GM12878 (cell line): ENCODE data around the gene FARSB. TPM values are rescaled to one million over a fixed set of nuclear protein-coding genes. Genes with fewer than 3 reads are reported as not detected.
A peak's percentile ranks its signal among the peaks of the same experiment; 100 is the strongest.

ENCODE experiments used
- ATAC-seq: fragments of 200-7000 bp; cut with Tn5 transposase; 3 replicates; pipeline ENCODE4 v1.9.1; 2020; ENCODE audit warnings: mild to moderate bottlenecking, moderate library complexity
- Bru-seq: library from RNA; stranded (reverse); fragments of 400-500 nt; gene quantifications from one replicate; lab custom pipeline; 2021; lab: Mats Ljungman, UMichigan
- BruChase-seq, 2 experiments: library from RNA; stranded (reverse); fragments of 400-500 nt; gene quantifications; one replicate each; lab custom pipeline; 2021; lab: Mats Ljungman, UMichigan
- BruUV-seq: library from RNA; stranded (reverse); fragments of 400-500 nt; replicated peaks from 2 replicates; lab custom pipeline; 2021; lab: Mats Ljungman, UMichigan
- CTCF ChIA-PET: fragments of 300-600 bp; sonication (Branson Sonifier 250); formaldehyde crosslinking; extraction: SDS; loops from one replicate; lab custom pipeline; 2021; ENCODE audit warnings: inconsistent platforms; lab: Yijun Ruan, JAX
- POLR2A ChIA-PET: fragments of 350-600 bp; formaldehyde crosslinking; extraction: SDS; loops from one replicate; lab custom pipeline; 2021; ENCODE audit warnings: inconsistent platforms; lab: Charles Lee
- RAD21 ChIA-PET: fragments of 300-600 bp; sonication (Branson Sonifier 250); formaldehyde crosslinking; loops from one replicate; lab custom pipeline; 2023; ENCODE audit warnings: antibody characterized with exemption; ENCODE audit not compliant: unreplicated experiment; lab: Charles Lee
- SMC1A ChIA-PET: fragments of 300-600 bp; sonication (Branson Sonifier 250); formaldehyde crosslinking; loops from one replicate; lab custom pipeline; 2023; ENCODE audit not compliant: unreplicated experiment, uncharacterized antibody; lab: Charles Lee
- DNase-seq: peaks from one replicate; pipeline ENCODE4 v3.0.0-alpha.2; 2011; ENCODE audit warnings: low read depth, low spot score
- FAIRE-seq: peaks from 3 replicates; lab custom pipeline; 2011; peaks lifted over from hg19 to GRCh38; lab: Jason Lieb, UNC
- H2AFZ ChIP-seq: 2 replicates; pipeline ENCODE4 v1.6.0; 2011; ENCODE audit warnings: low read depth, low read length, control low read depth; ENCODE audit not compliant: control insufficient read depth
- H3K27ac ChIP-seq: 2 replicates; pipeline ENCODE4 v1.5.1; 2011; ENCODE audit warnings: control low read depth; ENCODE audit not compliant: control insufficient read depth, insufficient read depth
- H3K27me3 ChIP-seq, 2 experiments: replicated peaks in 1 of 2; 2 replicates each; pipeline versions ENCODE4 v1.6.0 to v1.6.1; 2011; ENCODE audit warnings: low read length in 1 of 2; ENCODE audit not compliant: control insufficient read depth in 2 of 2, insufficient read depth in 2 of 2
- H3K36me3 ChIP-seq, 2 experiments: 2 replicates each; pipeline ENCODE4 v1.5.1; 2011; ENCODE audit warnings: low read length in 1 of 2; ENCODE audit not compliant: control insufficient read depth in 2 of 2, insufficient read depth in 2 of 2
- H3K4me1 ChIP-seq: 2 replicates; pipeline ENCODE4 v1.6.1; 2011; ENCODE audit warnings: mild to moderate bottlenecking, low read length, moderate library complexity, mixed read lengths; ENCODE audit not compliant: control insufficient read depth, insufficient read depth
- H3K4me2 ChIP-seq: 2 replicates; pipeline ENCODE4 v1.6.0; 2011; ENCODE audit warnings: control low read depth; ENCODE audit not compliant: control insufficient read depth, insufficient read depth
- H3K4me3 ChIP-seq: fragments of 200-600 bp; sonication (generic); 2 replicates; pipeline ENCODE4 v1.5.1; 2016
- H3K79me2 ChIP-seq: 2 replicates; pipeline ENCODE4 v1.6.0; 2011; ENCODE audit warnings: low read length; ENCODE audit not compliant: control insufficient read depth, insufficient read depth
- H3K9ac ChIP-seq: 2 replicates; pipeline ENCODE4 v1.8.0; 2011; ENCODE audit warnings: low read length, control low read depth, mixed read lengths; ENCODE audit not compliant: control insufficient read depth, insufficient read depth
- H3K9me3 ChIP-seq: replicated peaks from 3 replicates; pipeline ENCODE4 v1.5.1; 2011; ENCODE audit warnings: mild to moderate bottlenecking, low read length; ENCODE audit not compliant: control insufficient read depth, insufficient read depth
- H4K20me1 ChIP-seq: 2 replicates; pipeline ENCODE4 v1.6.0; 2011; ENCODE audit not compliant: control insufficient read depth, insufficient read depth
- CHD2 ChIP-seq: IDR thresholded peaks from 2 replicates; pipeline ENCODE4 v1.6.1; 2011; ENCODE audit warnings: low read depth, low read length, improper control_type of control experiment, borderline replicate concordance
- CREM ChIP-seq: IDR thresholded peaks from 2 replicates; pipeline ENCODE4 v1.6.1; 2014; ENCODE audit warnings: antibody characterized with exemption, low read depth
- IRF3 ChIP-seq: fragments of 450-650 bp; IDR thresholded peaks from 2 replicates; pipeline ENCODE4 v1.6.1; 2014; ENCODE audit warnings: mild to moderate bottlenecking
- LARP7 ChIP-seq: fragments of 450-650 bp; IDR thresholded peaks from 2 replicates; pipeline ENCODE4 v1.6.1; 2017; ENCODE audit warnings: mild to moderate bottlenecking
- PML ChIP-seq: IDR thresholded peaks from 2 replicates; pipeline ENCODE4 v1.6.1; 2012; ENCODE audit warnings: low read length, inconsistent platforms
- PRDM15 ChIP-seq: fragments of 450-650 bp; formaldehyde crosslinking; IDR thresholded peaks from 2 replicates; pipeline ENCODE4 v1.4.0; 2020; ENCODE audit warnings: mild to moderate bottlenecking, moderate library complexity
- RCOR1 ChIP-seq: conservative IDR thresholded peaks from 2 replicates; pipeline ENCODE4 v1.6.1; 2012; ENCODE audit warnings: low read depth, low read length, improper control_type of control experiment
- SP1 ChIP-seq: IDR thresholded peaks from one replicate; pipeline ENCODE4 v1.6.1; 2011; ENCODE audit warnings: low read depth, low read length
- ZBED1 ChIP-seq: IDR thresholded peaks from 2 replicates; pipeline ENCODE4 v1.6.1; 2016; ENCODE audit warnings: borderline replicate concordance
- ZBTB4 ChIP-seq: fragments of 450-650 bp; formaldehyde crosslinking; IDR thresholded peaks from 2 replicates; pipeline ENCODE4 v1.4.0; 2022; ENCODE audit warnings: mild to moderate bottlenecking, moderate library complexity
- WGBS: methylation state at CpG from one replicate; pipeline ENCODE4 v1.1.6; 2016; ENCODE audit warnings: low lambda C conversion rate; ENCODE audit not compliant: insufficient replicate concordance, insufficient coverage; ENCODE audit errors: missing lambda C conversion rate; 5-methylcytosine and 5-hydroxymethylcytosine counted together
- in situ Hi-C: fragments of 300-500 bp; cut with MboI; formaldehyde crosslinking; loops from 9 replicates; pipeline ENCODE4 v1.14.3; 2018; ENCODE audit warnings: mixed read lengths
- intact Hi-C: fragments of 100-400 bp; cut with micrococcal nuclease; formaldehyde crosslinking; loops from one replicate; pipeline ENCODE4 v1.14.2; 2022; ENCODE audit not compliant: unreplicated experiment
- long read RNA-seq, 2 experiments: library from polyadenylated mRNA; unstranded; transcript quantifications; one replicate each; pipeline ENCODE4 v2.0.0, GENCODE V29; 2019 to 2020
- polyA minus RNA-seq, 3 experiments: library from RNA; depleted of rRNA, polyadenylated mRNA; stranded (reverse); fragments of >200 nt; gene quantifications; 2 replicates each; pipeline ENCODE4 v1.2.3, GENCODE V29; 2011
- polyA plus RNA-seq, 11 experiments: library from polyadenylated mRNA; depleted of rRNA in 4 of 11; unstranded in 6 of 11; stranded (reverse) in 5 of 11; fragments of >200 nt; fragmentation: Nextera tagmentation in 4 of 11; fragmentation: Illumina TruSeq in 1 of 11; extraction: Ambion mirVana in 4 of 11; extraction: Trizol in 1 of 11; gene quantifications; 1 replicate in 1 of 11; 2 replicates in 10 of 11; pipeline versions ENCODE4 v1.2.1 to v1.2.3, GENCODE V29; 2011 to 2016; ENCODE audit warnings: inconsistent platforms in 2 of 11, missing spikeins in 2 of 11, low read depth in 1 of 11
- total RNA-seq, 4 experiments: library from RNA; depleted of rRNA in 3 of 4; stranded (reverse); fragments of >200 nt in 3 of 4; fragmentation: Illumina TruSeq in 1 of 4; extraction: Trizol in 1 of 4; gene quantifications; 2 replicates each; pipeline versions ENCODE4 v1.2.1 to v1.2.3, GENCODE V29; 2013 to 2021

The FARSB gene
- total RNA-seq (2013; cell fraction: nucleolus; rRNA removed): 36.8 and 37.9 TPM in 2 replicates
- total RNA-seq (2014; rRNA removed): 32.4 and 36.7 TPM in 2 replicates
- total RNA-seq (2014; rRNA removed; fragmentation: Illumina TruSeq; extraction: Trizol): 50.4 and 50.7 TPM in 2 replicates
- 47.8 and 48.0 TPM in 2 replicates for total RNA-seq (2021)
- 21.5 TPM for polyA plus RNA-seq (2011; ENCODE audit: low read depth)
- 51.6 and 62.5 TPM in 2 replicates for polyA plus RNA-seq (2011; rRNA removed)
- polyA plus RNA-seq (2011; cell fraction: cytosol; rRNA removed): 28.6 and 31.6 TPM in 2 replicates
- 24.1 and 25.7 TPM in 2 replicates for polyA plus RNA-seq (2011; cell fraction: nucleus; rRNA removed)
- polyA plus RNA-seq (2012): 27.3 and 29.6 TPM in 2 replicates
- polyA plus RNA-seq (2014; fragmentation: Illumina TruSeq; extraction: Trizol): 90.1 and 108 TPM in 2 replicates
- polyA plus RNA-seq (2014; fragmentation: Nextera tagmentation; extraction: Ambion mirVana): 100 to 1,000 TPM; 107 to 127 TPM
- 48.2 and 57.4 TPM in 2 replicates for polyA plus RNA-seq (2014; rRNA removed)
- 100 to 1,000 TPM; 113 to 119 TPM for polyA plus RNA-seq (2016; fragmentation: Nextera tagmentation; extraction: Ambion mirVana)
- polyA minus RNA-seq (2011; rRNA and poly(A)+ RNA removed): 28.7 and 38.5 TPM in 2 replicates
- 10.4 and 14.9 TPM in 2 replicates for polyA minus RNA-seq (2011; cell fraction: cytosol; rRNA and poly(A)+ RNA removed)
- 14.5 and 22.7 TPM in 2 replicates for polyA minus RNA-seq (2011; cell fraction: nucleus; rRNA and poly(A)+ RNA removed)
- Bru-seq, nascent RNA: percentile 80 among the genes with signal in this experiment
- BruChase-seq, experiment 1, labeled RNA remaining after a 6-hour chase: percentile 77 among the genes with signal in this experiment
- BruChase-seq, experiment 2, labeled RNA remaining after a 2-hour chase: percentile 76 among the genes with signal in this experiment
- long read RNA-seq, experiment 1, transcript FARSB-201 (17 exons, 3,369 nt): major isoform, 167 of 197 reads
- long read RNA-seq, experiment 1, partial matches to known transcripts: 12 of 197 reads
- long read RNA-seq, experiment 1, other reads (novel, unspliced or antisense): 18 of 197 reads
- long read RNA-seq, experiment 2, transcript FARSB-201 (17 exons, 3,369 nt): major isoform, 277 of 350 reads
- long read RNA-seq, experiment 2, partial matches to known transcripts: 51 of 350 reads
- long read RNA-seq, experiment 2, other reads (novel, unspliced or antisense): 22 of 350 reads

- intact Hi-C loops: no loop called here
- SMC1A ChIA-PET: interaction anchor here (0.9 to 4.6 kb wide), 5 partner anchors 14 to 334 kb away, joined by 3 to 16 read pairs (median 3); no protein-coding TSS in a partner anchor
- under 1% methylated on average over 45 of the region's 45 CpGs for WGBS
- Histone ChIP-seq H3K36me3 (no peaks in the 10 kb centered on the region), H3K27ac (peak within 1 kb of the TSS; percentile 98), H3K9ac (peak within 1 kb of the TSS; percentile 89), H3K4me1 (peaks cover 20% of the 10 kb centered on the region), H3K27me3 (no peaks in the 10 kb centered on the region), H2AFZ (peak within 1 kb of the TSS; percentile 98), H3K9me3 (no peaks in the 10 kb centered on the region), H4K20me1 (no peaks in the 10 kb centered on the region; the same call in 1 of the 2 replicates), H3K4me3 (peak within 1 kb of the TSS; percentile 95), H3K79me2 (peaks cover 50% of the 10 kb centered on the region), H3K4me2 (peak within 1 kb of the TSS; percentile 81)
- DNase-seq (peak; percentile 94), FAIRE-seq (peak; percentile 90), ATAC-seq (peak; percentile 90)
- POLR2A ChIA-PET: no interaction called here
- in situ Hi-C loops: no loop called here
- CTCF ChIA-PET: interaction anchor here (1.4 kb wide), 1 partner anchor 338 kb away, joined by 4 read pairs; no protein-coding TSS in a partner anchor
- BruUV-seq: no TSS peak
- RAD21 ChIA-PET: interaction anchor here (1.0 kb wide), 1 partner anchor 257 kb away, joined by 3 read pairs; no protein-coding TSS in a partner anchor
- TF ChIP-seq CREM: peak; percentile 31; the same call in 1 of the 2 replicates
- TF ChIP-seq LARP7: peak; percentile 61; the same call in 1 of the 2 replicates
- no peak; the same call in 1 of the 2 replicates for TF ChIP-seq ZBED1
- TF ChIP-seq PRDM15: no peak
- TF ChIP-seq ZBTB4: no peak
- peak; percentile 91 for TF ChIP-seq PML
- TF ChIP-seq SP1: peak; percentile 50
- 0 out of 2 replicates have a peak, but pooled peaks have one; percentile 31 for TF ChIP-seq RCOR1
- TF ChIP-seq IRF3: peak; percentile 47; the same call in 1 of the 2 replicates
- peak; percentile 41; the same call in 1 of the 2 replicates for TF ChIP-seq CHD2
These were observed at the start of gene FARSB for GRCh38 chr2:222655787-222656525. Gene FARSB, minus strand, starts transcription at chr2:222656092. Its CDS starts 19 bp downstream, at chr2:222656073.
